Bronchial smooth muscle cell (primary cell): ENCODE measurements around the gene PCDHA7. TPM values are rescaled to one million over a fixed set of nuclear protein-coding genes. Genes with fewer than 3 reads are reported as not detected.

Source experiments
- total RNA-seq: library from RNA; depleted of rRNA; stranded (reverse); fragments of >200 nt; gene quantifications from 2 replicates; pipeline ENCODE4 v1.2.1, GENCODE V29; 2014

PCDHA7 gene
- total RNA-seq, 1 donor from 2014 or later: 0.47 TPM

DNA sequence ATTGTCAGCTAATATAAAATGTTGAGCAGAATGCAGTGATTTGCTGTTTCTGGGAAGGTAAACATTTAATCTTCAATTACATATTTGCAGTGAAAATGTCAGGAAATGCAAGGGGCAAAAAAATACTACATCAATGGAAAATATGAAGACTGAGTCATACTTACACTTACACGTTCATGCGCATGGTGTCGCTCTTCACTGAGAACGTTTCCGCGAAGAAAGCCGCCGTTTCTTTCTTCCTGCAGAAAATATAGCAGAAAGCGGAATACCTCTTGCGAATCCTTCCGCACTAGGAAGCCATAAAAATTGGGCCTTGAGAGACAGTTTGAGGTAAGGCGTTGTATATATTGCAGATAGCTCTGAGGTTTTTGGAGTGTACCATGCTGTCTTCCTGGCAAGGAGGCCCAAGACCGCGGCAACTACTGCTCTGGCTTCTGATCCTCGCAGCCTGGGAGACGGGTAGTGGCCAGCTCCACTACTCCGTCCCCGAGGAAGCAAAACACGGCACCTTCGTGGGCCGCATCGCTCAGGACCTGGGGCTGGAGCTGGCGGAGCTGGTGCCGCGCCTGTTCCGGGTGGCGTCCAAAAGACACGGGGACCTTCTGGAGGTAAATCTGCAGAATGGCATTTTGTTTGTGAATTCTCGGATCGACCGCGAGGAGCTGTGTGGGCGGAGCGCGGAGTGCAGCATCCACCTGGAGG, 48.0 kb downstream of the PCDHA7 start, which contains the start of gene PCDHA13:
Gene PCDHA13, plus strand, starts transcription at position 236 of the 702 bp plus-strand sequence. Its CDS starts 145 bp downstream, at position 381.

Other genes starting within 250 kb of the PCDHA7 start
- 0.32 TPM in 1 of 2 replicates, not detected in the other for gene CD14, start 201.1 kb upstream of the PCDHA7 start, total RNA-seq
- 6.2 and 6.8 TPM in 2 replicates for gene TMCO6, start 194.8 kb upstream of the PCDHA7 start, total RNA-seq
- 94.2 and 102 TPM in 2 replicates for gene NDUFA2, start 186.6 kb upstream of the PCDHA7 start, total RNA-seq
- 130 and 168 TPM in 2 replicates for gene IK, start 186.4 kb upstream of the PCDHA7 start, total RNA-seq
- gene WDR55, start 169.4 kb upstream of the PCDHA7 start, total RNA-seq: 19.0 and 22.4 TPM in 2 replicates
- gene DND1, start 160.7 kb upstream of the PCDHA7 start, total RNA-seq: 0.16 and 0.17 TPM in 2 replicates
- 73.1 and 73.9 TPM in 2 replicates for gene HARS1, start 142.9 kb upstream of the PCDHA7 start, total RNA-seq
- 27.0 and 34.0 TPM in 2 replicates for gene HARS2, start 142.8 kb upstream of the PCDHA7 start, total RNA-seq
- 69.5 and 93.2 TPM in 2 replicates for gene ZMAT2, start 133.8 kb upstream of the PCDHA7 start, total RNA-seq
- gene PCDHA1, start 48.1 kb upstream of the PCDHA7 start, total RNA-seq: under 0.01 TPM in 2 replicates
- gene PCDHA2, start 39.4 kb upstream of the PCDHA7 start, total RNA-seq: under 0.01 TPM in 1 of 2 replicates, not detected in the other
- 0.32 and 0.34 TPM in 2 replicates for gene PCDHA3, start 33.2 kb upstream of the PCDHA7 start, total RNA-seq
- 0.32 and 0.86 TPM in 2 replicates for gene PCDHA4, start 27.2 kb upstream of the PCDHA7 start, total RNA-seq
- under 0.01 and 0.09 TPM in 2 replicates for gene PCDHA5, start 12.7 kb upstream of the PCDHA7 start, total RNA-seq
- gene PCDHA6, start 6.3 kb upstream of the PCDHA7 start, total RNA-seq: 0.17 and 0.32 TPM in 2 replicates
- gene PCDHA8, start 6.9 kb downstream of the PCDHA7 start, total RNA-seq: 0.16 and 0.17 TPM in 2 replicates
- 0.09 and 0.16 TPM in 2 replicates for gene PCDHA9, start 14.1 kb downstream of the PCDHA7 start, total RNA-seq
- gene PCDHA10, start 21.6 kb downstream of the PCDHA7 start, total RNA-seq: under 0.01 and 0.26 TPM in 2 replicates
- gene PCDHA11, start 34.7 kb downstream of the PCDHA7 start, total RNA-seq: 0.09 and 0.16 TPM in 2 replicates
- gene PCDHA12, start 41.0 kb downstream of the PCDHA7 start, total RNA-seq: under 0.01 TPM in 2 replicates
- gene PCDHA13, start 47.9 kb downstream of the PCDHA7 start, total RNA-seq: 0.09 and 0.16 TPM in 2 replicates
- under 0.01 and 0.09 TPM in 2 replicates for gene PCDHAC1, start 92.0 kb downstream of the PCDHA7 start, total RNA-seq
- gene PCDHAC2, start 132.2 kb downstream of the PCDHA7 start, total RNA-seq: under 0.01 and 0.09 TPM in 2 replicates
- gene PCDHB1, start 217.1 kb downstream of the PCDHA7 start, total RNA-seq: not detected in 2 replicates